Transverse colon (tissue), 4 donors: ENCODE data around the gene GCNT2.

Experiments
- CTCF ChIP-seq, 5 experiments: fragments of 200-600 bp in 3 of 5; fragments of 450-650 bp in 2 of 5; sonication (generic) in 3 of 5; IDR thresholded peaks; 1 replicate in 2 of 5; 2 replicates in 3 of 5; pipeline ENCODE4 v1.5.1; 2016 to 2017; ENCODE audit warnings: antibody characterized with exemption in 5 of 5, inconsistent platforms in 3 of 5, mild to moderate bottlenecking in 2 of 5, moderate library complexity in 1 of 5
- POLR2A ChIP-seq: fragments of 450-650 bp; IDR thresholded peaks from one replicate; pipeline ENCODE4 v1.6.1; 2016; ENCODE audit warnings: antibody characterized with exemption, mild to moderate bottlenecking, moderate library complexity
- POLR2AphosphoS5 ChIP-seq, 3 donors: sonication (generic); formaldehyde crosslinking; IDR thresholded peaks; one replicate each; pipeline ENCODE4 v1.6.1; 2016; ENCODE audit warnings: antibody characterized with exemption in 3 of 3

GRCh38 chr6:10595731-10596664, 74.8 kb downstream of the GCNT2 start:
- TF ChIP-seq CTCF (IDR thresholded peaks at IDR 0.05): no peak
- TF ChIP-seq POLR2AphosphoS5 (IDR thresholded peaks at IDR 0.05): no peak
- no peak for TF ChIP-seq POLR2A
